OCI-LY3 (cell line): ENCODE data around the gene NFIC.

Source experiments
- CTCF ChIP-seq: fragments of 200-600, 300-600 bp; sonication (generic); IDR thresholded peaks from 2 replicates; pipeline ENCODE4 v1.5.1; 2014; ENCODE audit warnings: antibody characterized with exemption, low read length, low read depth
- EZH2phosphoT487 ChIP-seq: fragments of 200-600 bp; shearing (Covaris generic); IDR thresholded peaks from 2 replicates; pipeline ENCODE4 v1.6.1; 2018; ENCODE audit warnings: antibody characterized with exemption, mixed run types, low read depth

GRCh38 chr19:3407556-3408516 is 41.5 kb downstream of the NFIC start:
- TF ChIP-seq CTCF (no peak), EZH2phosphoT487 (no peak)
